ENCODE results near the gene MTHFD1L.

MTHFD1L gene

GRCh38 chr6:151096691-151097606 lies 231.4 kb downstream of the MTHFD1L start:
- H3K27ac ChIP-seq (ENCODE audit: low read depth, low read length) = no peak overlapping the region
- H3K9ac ChIP-seq (ENCODE audit: low read length) = no peak overlapping the region
- no peaks in the 10 kb centered on the region for H3K36me3 ChIP-seq (ENCODE audit: control insufficient read depth, insufficient read depth, low read length)
- no peaks in the 10 kb centered on the region for H3K27me3 ChIP-seq (ENCODE audit: control insufficient read depth, insufficient read depth, low read length)
- no peak overlapping the region for H3K4me3 ChIP-seq (ENCODE audit: low read length)
- H3K4me1 ChIP-seq (ENCODE audit: control insufficient read depth, insufficient read depth, low read length) = peaks cover 3% of the 10 kb centered on the region

DNA sequence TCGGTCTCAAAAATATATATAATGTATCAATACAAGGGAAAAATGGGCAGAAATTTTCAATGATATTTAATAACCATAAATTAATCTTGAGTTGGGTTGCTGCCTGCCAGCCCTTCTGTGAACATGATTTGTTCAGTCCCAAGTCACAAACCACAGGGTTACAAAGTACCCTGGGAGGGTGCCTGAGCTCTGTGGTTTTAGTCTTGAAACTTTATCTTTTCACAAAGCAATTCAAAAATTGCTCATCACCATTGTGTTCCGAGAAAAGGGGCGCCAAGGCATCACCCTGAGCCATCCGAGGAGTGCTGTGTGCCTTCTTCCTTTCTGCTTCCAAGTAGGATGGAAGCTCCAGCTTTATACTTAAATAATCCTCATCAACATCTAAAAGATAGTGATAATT lies 232.7 kb downstream of the MTHFD1L start:
- H3K9ac ChIP-seq (ENCODE audit: low read length) = no peak overlapping the region

DNA sequence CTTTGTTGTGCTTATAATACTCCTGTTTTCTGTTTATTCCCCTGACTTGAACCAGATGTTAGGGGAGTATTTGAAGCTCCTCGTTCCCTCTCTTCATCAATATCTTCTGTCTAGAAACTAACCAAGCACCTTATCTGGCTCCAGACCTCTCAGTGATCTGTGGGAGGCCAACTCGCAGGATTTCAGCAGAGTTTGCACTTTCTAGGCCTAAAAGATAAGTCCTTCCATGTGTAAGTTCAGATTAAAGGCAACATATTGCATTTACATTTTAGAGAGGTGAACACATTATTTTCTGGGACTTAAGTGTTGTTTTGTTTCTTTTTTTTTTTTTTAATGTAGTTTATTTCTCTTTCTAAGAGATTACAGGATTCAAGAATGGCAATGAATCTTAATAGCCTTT lies 234.8 kb downstream of the MTHFD1L start:
- Histone ChIP-seq H3K27ac (ENCODE audit: low read depth, low read length) (no peak overlapping the region), H3K27me3 (ENCODE audit: control insufficient read depth, insufficient read depth, low read length) (no peaks in the 10 kb centered on the region), H3K4me3 (ENCODE audit: low read length) (no peak overlapping the region), H3K36me3 (ENCODE audit: control insufficient read depth, insufficient read depth, low read length) (no peaks in the 10 kb centered on the region), H3K4me1 (ENCODE audit: control insufficient read depth, insufficient read depth, low read length) (peaks cover 7% of the 10 kb centered on the region), H3K9ac (ENCODE audit: low read length) (no peak overlapping the region)

More for the DNA sequence above, 232.7 kb downstream of the MTHFD1L start:
- H3K27me3 ChIP-seq (ENCODE audit: control insufficient read depth, insufficient read depth, low read length) = no peaks in the 10 kb centered on the region
- no peak overlapping the region for H3K27ac ChIP-seq (ENCODE audit: low read depth, low read length)
- no peak overlapping the region for H3K4me3 ChIP-seq (ENCODE audit: low read length)
- peaks cover 7% of the 10 kb centered on the region for H3K4me1 ChIP-seq (ENCODE audit: control insufficient read depth, insufficient read depth, low read length)
- no peaks in the 10 kb centered on the region for H3K36me3 ChIP-seq (ENCODE audit: control insufficient read depth, insufficient read depth, low read length)

- no peak overlapping the region for H3K9ac ChIP-seq (ENCODE audit: low read length)
- H3K4me3 ChIP-seq (ENCODE audit: low read length) = no peak overlapping the region
- H3K27ac ChIP-seq (ENCODE audit: low read depth, low read length) = peak overlapping the region; percentile 53
- no peaks in the 10 kb centered on the region for H3K27me3 ChIP-seq (ENCODE audit: control insufficient read depth, insufficient read depth, low read length)
- H3K4me1 ChIP-seq (ENCODE audit: control insufficient read depth, insufficient read depth, low read length) = peaks cover 7% of the 10 kb centered on the region
- H3K36me3 ChIP-seq (ENCODE audit: control insufficient read depth, insufficient read depth, low read length) = no peaks in the 10 kb centered on the region
Measured at GRCh38 chr6:151101161-151101815, 235.8 kb downstream of the MTHFD1L start.

GRCh38 chr6:151101816-151102694 lies 236.6 kb downstream of the MTHFD1L start:
- Histone ChIP-seq H3K27me3 (ENCODE audit: control insufficient read depth, insufficient read depth, low read length) (no peaks in the 10 kb centered on the region), H3K36me3 (ENCODE audit: control insufficient read depth, insufficient read depth, low read length) (no peaks in the 10 kb centered on the region), H3K4me3 (ENCODE audit: low read length) (no peak overlapping the region), H3K27ac (ENCODE audit: low read depth, low read length) (peak overlapping the region; percentile 53), H3K9ac (ENCODE audit: low read length) (no peak overlapping the region), H3K4me1 (ENCODE audit: control insufficient read depth, insufficient read depth, low read length) (peaks cover 7% of the 10 kb centered on the region)

GRCh38 chr6:151103266-151103665 lies 237.8 kb downstream of the MTHFD1L start:
- Histone ChIP-seq H3K36me3 (ENCODE audit: control insufficient read depth, insufficient read depth, low read length) (no peaks in the 10 kb centered on the region), H3K27ac (ENCODE audit: low read depth, low read length) (no peak overlapping the region), H3K4me1 (ENCODE audit: control insufficient read depth, insufficient read depth, low read length) (peaks cover 7% of the 10 kb centered on the region), H3K9ac (ENCODE audit: low read length) (no peak overlapping the region), H3K4me3 (ENCODE audit: low read length) (no peak overlapping the region), H3K27me3 (ENCODE audit: control insufficient read depth, insufficient read depth, low read length) (no peaks in the 10 kb centered on the region)

DNA sequence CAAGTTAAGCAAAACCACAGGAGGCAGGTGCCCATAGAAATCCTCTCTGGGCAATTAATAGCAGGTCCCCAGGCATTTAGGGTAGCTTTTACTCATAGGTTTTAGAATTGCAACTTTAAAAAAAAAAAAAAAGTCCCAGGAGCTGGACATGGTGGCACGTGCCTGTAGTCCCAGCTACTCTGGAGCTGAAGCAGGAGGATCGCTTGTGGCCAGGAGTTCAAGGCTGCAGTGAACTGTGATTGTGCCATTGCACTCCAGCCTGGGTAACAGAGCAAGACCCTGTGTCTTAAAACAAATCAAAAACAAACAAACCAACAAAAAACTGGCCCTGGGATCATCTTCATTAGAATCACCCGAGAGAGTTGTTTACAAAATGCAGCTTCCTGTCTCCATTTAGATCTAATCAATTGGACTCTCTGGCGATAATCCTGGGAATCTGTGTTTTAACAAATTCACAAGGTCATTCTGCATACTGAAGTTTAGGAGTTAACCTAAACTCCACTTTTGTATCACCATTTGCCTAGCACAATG lies 242.5 kb downstream of the MTHFD1L start:
- no peak overlapping the region for H3K4me3 ChIP-seq (ENCODE audit: low read length)

DNA sequence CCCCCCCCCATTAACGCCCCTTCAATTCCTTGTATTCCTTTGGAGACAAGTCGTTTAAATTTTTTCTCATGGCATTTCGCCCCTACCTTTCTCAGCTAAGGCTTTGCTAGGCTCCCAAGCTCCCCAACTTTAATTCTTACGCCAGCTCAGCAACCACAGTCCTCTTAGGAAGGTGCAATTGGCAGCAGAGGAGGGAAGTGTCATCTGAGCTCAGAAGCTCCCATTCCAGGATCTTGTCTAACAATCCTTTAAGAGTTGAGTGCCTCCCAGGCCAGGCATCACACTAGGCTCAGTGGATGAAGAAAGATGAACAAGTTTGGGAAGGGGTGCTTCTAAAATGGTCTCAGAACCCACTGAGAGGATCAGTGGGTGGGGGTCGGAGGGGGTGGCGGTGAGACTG lies 243.0 kb downstream of the MTHFD1L start:
- Histone ChIP-seq H3K4me3 (ENCODE audit: low read length) (no peak overlapping the region), H3K36me3 (ENCODE audit: control insufficient read depth, insufficient read depth, low read length) (no peaks in the 10 kb centered on the region), H3K9ac (ENCODE audit: low read length) (no peak overlapping the region), H3K27ac (ENCODE audit: low read depth, low read length) (no peak overlapping the region), H3K4me1 (ENCODE audit: control insufficient read depth, insufficient read depth, low read length) (no peaks in the 10 kb centered on the region), H3K27me3 (ENCODE audit: control insufficient read depth, insufficient read depth, low read length) (no peaks in the 10 kb centered on the region)

More for the DNA sequence above, 242.5 kb downstream of the MTHFD1L start:
- Histone ChIP-seq H3K9ac (ENCODE audit: low read length) (no peak overlapping the region), H3K36me3 (ENCODE audit: control insufficient read depth, insufficient read depth, low read length) (no peaks in the 10 kb centered on the region), H3K4me1 (ENCODE audit: control insufficient read depth, insufficient read depth, low read length) (no peaks in the 10 kb centered on the region), H3K27me3 (ENCODE audit: control insufficient read depth, insufficient read depth, low read length) (no peaks in the 10 kb centered on the region), H3K27ac (ENCODE audit: low read depth, low read length) (no peak overlapping the region)

- Histone ChIP-seq H3K9ac (ENCODE audit: low read length) (no peak overlapping the region), H3K36me3 (ENCODE audit: control insufficient read depth, insufficient read depth, low read length) (no peaks in the 10 kb centered on the region), H3K27me3 (ENCODE audit: control insufficient read depth, insufficient read depth, low read length) (no peaks in the 10 kb centered on the region), H3K4me1 (ENCODE audit: control insufficient read depth, insufficient read depth, low read length) (no peaks in the 10 kb centered on the region), H3K4me3 (ENCODE audit: low read length) (no peak overlapping the region), H3K27ac (ENCODE audit: low read depth, low read length) (no peak overlapping the region)
Measured at GRCh38 chr6:151109361-151109760, 243.9 kb downstream of the MTHFD1L start.

DNA sequence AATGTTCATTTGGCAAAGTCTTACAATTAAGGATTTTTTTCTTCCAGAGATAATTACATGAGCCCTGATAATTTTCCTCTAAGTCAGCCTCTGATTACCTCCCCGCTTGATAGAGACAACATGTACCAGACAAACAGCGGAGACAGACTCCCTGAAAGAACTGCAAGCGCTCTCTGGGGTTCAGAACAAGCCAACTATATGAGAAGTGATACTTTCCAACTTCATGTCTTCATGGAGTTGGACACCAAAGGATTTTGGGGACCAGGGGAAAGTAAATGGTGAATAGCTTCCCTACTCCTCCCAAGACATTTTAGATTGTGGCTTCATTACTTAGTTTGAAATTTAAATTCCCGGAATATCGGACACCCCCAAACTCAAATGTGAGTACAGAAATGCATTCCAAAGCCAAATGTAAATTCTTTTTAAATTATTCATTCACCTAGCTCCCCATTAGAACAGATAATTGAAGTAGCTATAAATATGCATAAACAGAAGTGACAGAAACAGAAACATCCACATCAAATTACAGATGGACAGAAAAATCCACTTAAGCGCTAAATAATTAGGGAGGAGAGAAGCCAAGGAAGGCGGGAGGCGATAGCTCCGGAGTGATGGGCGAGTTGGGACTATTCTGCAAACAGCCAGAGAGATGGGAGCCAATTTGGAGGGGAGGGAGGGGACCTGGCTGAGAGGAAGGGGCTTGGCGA lies 244.5 kb downstream of the MTHFD1L start:
- H3K27me3 ChIP-seq (ENCODE audit: control insufficient read depth, insufficient read depth, low read length) = no peaks in the 10 kb centered on the region
- H3K36me3 ChIP-seq (ENCODE audit: control insufficient read depth, insufficient read depth, low read length) = no peaks in the 10 kb centered on the region
- no peaks in the 10 kb centered on the region for H3K4me1 ChIP-seq (ENCODE audit: control insufficient read depth, insufficient read depth, low read length)
- no peak overlapping the region for H3K9ac ChIP-seq (ENCODE audit: low read length)
- no peak overlapping the region for H3K27ac ChIP-seq (ENCODE audit: low read depth, low read length)
- H3K4me3 ChIP-seq (ENCODE audit: low read length) = no peak overlapping the region

DNA sequence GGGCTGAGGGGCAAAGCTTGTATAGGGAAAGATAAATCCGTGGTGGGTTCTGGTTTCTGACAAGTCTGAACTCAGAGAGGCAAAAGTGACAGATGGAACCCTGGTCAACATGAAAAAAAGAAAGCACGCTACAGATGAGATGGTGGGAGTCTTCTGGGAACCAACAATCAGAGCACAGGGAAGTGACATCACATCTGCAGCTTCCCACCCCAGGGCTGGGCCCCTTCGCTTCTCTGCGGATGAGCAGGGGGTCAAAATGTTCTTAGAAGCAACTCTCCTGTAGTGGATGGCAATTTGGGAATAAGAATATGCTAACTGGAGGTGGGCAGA lies 245.0 kb downstream of the MTHFD1L start:
- Histone ChIP-seq H3K4me3 (ENCODE audit: low read length) (no peak overlapping the region), H3K27me3 (ENCODE audit: control insufficient read depth, insufficient read depth, low read length) (no peaks in the 10 kb centered on the region), H3K9ac (ENCODE audit: low read length) (no peak overlapping the region), H3K4me1 (ENCODE audit: control insufficient read depth, insufficient read depth, low read length) (no peaks in the 10 kb centered on the region), H3K36me3 (ENCODE audit: control insufficient read depth, insufficient read depth, low read length) (no peaks in the 10 kb centered on the region), H3K27ac (ENCODE audit: low read depth, low read length) (no peak overlapping the region)
